ENCODE measurements around the gene CSTF3.
A peak's percentile ranks its signal among the peaks of the same experiment; 100 is the strongest.

Gene CSTF3

DNA sequence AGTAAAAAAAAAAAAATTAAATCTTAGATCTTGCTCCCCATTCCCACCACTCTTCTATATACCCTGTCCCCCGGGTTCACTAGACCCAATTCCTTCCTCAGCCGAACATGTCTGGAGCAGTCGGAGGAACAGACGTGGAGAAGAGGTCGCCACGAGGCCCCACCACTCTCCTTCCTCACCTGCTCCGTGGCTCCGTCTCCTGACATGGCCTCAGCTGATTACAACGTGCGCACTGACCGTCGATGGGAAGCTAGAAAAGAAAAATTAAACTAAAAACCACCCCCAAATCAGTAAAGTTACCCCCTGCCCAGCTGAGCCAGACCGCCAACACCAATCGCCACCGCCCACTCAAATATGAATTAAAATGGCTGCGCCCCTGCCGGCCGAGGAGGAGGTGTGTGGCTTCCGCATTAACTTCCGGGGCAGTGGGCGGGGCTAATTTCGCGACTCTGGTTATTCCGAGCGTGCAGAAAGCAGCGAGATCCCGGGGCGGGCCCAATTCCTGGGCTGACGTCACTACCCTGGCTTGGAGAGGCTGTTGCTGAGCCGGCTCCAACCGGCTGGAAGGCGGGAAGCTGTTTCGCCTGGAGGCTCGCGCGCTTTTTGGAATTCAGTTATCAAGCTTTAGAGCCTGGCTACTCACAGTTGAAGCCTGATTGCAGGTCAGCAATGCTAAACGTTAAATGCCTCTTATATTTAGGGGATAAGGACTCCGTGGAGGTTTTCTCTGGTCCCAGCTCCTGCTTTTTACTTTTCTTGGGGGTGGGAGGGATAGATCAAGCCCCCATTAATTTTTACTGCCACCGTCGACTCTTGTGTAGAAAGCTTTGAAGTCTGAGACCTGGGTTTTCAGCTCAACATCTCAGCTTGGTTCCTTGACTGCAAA, at the start of gene CSTF3:
Gene CSTF3 (minus strand): TSS at position 361 of the 886 bp plus-strand sequence. CDS start 155 bp downstream, at position 206.
- peak within 1 kb of the TSS; percentile 99 for H3K4me3 ChIP-seq (ENCODE audit: low read length)
- peak; percentile 93 for DNase-seq (ENCODE audit: low read depth)
- TF ChIP-seq, protein P1, sequence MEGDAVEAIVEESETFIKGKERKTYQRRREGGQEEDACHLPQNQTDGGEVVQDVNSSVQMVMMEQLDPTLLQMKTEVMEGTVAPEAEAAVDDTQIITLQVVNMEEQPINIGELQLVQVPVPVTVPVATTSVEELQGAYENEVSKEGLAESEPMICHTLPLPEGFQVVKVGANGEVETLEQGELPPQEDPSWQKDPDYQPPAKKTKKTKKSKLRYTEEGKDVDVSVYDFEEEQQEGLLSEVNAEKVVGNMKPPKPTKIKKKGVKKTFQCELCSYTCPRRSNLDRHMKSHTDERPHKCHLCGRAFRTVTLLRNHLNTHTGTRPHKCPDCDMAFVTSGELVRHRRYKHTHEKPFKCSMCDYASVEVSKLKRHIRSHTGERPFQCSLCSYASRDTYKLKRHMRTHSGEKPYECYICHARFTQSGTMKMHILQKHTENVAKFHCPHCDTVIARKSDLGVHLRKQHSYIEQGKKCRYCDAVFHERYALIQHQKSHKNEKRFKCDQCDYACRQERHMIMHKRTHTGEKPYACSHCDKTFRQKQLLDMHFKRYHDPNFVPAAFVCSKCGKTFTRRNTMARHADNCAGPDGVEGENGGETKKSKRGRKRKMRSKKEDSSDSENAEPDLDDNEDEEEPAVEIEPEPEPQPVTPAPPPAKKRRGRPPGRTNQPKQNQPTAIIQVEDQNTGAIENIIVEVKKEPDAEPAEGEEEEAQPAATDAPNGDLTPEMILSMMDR (conservative IDR thresholded peaks at IDR 0.05; ENCODE audit: low read depth, low read length), result peak; percentile 29

DNA sequence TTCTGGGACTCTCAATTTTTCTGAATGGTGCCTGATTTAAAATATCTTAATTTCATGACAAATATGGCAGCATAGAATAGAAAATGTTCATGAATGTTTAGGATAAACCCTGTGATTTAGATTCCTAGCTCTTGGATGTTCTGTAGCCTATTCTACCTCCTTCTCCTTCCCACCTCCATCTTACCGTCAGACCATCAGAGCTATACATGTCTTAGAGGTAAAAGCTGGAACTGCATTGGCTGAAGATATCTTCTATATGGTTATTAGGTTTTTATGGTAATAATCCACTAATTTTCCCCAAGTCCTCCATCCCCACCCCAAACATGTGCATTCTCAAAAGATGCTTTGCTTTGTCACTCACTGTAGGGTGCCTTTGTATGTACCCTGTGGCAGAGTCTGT, 46.9 kb upstream of the CSTF3 start:
- H3K4me3 ChIP-seq (ENCODE audit: low read length), result no peak overlapping the region
- no peak for DNase-seq (ENCODE audit: low read depth)
- TF ChIP-seq, protein P1 (conservative IDR thresholded peaks at IDR 0.05; ENCODE audit: low read depth, low read length), result no peak

DNA sequence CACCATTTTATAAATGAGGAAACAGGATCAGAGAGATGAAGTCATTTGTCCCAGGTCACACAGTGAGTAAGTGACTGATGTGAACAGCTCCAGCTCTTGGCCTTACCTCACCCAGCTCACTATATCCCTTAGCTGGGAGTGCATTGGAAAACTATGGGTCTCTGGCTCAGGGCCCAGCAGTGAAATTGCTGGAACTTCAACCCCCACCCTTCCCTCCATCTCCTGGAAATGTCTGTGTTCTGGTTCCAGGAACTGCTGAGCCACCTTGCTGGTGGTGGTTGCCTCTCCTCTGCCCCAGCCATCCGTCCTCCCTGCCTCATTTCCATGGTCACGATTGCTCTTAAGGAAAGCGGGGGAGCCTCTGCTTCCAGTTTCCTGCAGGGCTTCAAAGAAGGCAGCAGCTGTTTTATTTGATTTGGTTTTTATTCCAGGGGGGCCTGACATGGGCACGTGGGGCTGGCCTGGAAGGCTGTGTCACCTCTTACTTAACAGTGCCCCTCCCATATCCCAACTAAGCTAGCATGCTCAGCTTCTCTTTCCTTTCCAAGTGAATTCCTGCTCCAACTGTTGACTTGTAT, 46.2 kb upstream of the CSTF3 start:
- H3K4me3 ChIP-seq (ENCODE audit: low read length), result no peak overlapping the region
- TF ChIP-seq, protein P1 (conservative IDR thresholded peaks at IDR 0.05; ENCODE audit: low read depth, low read length), result no peak
- DNase-seq (ENCODE audit: low read depth), result no peak

DNA sequence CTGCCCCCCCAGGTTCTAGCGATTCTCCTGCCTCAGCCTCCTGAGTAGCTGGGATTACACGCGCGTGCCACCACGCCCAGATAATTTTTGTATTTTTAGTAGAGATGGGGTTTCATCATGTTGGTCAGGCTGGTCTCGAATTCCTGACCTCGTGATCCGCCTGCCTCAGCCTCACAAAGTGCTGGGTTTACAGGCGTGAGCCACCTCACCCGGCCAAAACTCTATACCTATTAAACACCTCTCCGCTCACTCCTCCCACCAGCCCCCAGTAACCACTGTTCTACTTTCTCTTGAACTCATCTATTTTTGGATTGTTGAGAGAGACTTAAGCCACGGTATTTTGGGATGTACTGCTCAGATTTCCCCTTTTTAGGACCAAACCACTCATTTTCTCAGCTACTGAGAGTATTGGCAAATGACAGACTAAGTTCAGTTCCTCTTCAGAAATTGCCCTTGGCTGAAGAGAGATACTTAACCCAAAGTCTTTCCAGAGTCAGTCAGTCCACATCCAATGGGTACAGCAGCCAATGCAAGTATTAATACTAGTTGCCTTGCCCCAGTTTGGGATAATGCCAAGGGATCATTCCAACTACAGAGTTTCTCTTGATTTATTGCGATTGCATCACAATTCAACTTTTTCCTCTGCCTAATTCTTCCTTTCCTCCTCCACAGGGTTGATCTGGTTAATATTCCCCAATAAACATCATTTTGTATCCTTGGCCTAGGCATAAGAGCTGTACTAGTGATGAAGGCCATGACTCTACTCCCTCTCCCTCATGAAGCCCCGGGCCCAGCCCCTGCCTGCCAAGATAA, 36.8 kb upstream of the CSTF3 start:
- DNase-seq (ENCODE audit: low read depth), result no peak
- TF ChIP-seq, protein P1 (conservative IDR thresholded peaks at IDR 0.05; ENCODE audit: low read depth, low read length), result no peak
- no peak overlapping the region for H3K4me3 ChIP-seq (ENCODE audit: low read length)

DNA sequence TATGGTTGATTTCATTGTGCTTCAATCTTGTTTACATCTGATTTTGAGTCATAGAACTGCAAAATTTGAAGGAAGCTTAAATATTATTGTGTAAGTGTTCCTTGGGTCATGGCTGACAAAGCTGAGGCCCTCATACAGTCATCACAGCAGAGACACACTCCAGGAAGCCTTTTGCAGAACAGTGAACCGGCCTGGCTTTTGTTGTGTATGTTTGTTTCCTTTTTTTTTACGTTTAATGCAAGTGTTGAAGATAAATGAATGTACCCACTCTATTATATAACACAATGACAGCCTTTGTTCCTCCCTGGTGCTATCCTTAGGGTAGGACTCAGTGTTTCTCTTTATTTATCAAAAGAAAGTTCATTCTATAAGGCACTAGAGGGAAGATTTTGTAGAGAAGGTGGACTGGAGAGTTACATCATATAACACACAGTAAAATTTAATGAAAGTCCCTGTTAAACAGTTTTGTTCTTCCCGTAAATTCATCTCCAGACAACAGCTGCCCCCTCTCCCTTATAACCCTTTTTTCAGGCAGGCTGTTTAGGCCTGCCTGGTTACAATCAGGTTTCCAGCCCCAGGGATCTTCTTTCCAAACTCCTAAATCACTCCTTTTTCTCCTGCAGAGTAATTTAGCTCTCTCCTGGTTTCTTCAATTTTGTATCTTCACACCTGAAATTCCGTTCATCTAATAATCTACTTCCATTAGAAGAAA, 34.3 kb upstream of the CSTF3 start:
- TF ChIP-seq, protein P1 (conservative IDR thresholded peaks at IDR 0.05; ENCODE audit: low read depth, low read length), result no peak
- no peak overlapping the region for H3K4me3 ChIP-seq (ENCODE audit: low read length)
- no peak for DNase-seq (ENCODE audit: low read depth)

DNA sequence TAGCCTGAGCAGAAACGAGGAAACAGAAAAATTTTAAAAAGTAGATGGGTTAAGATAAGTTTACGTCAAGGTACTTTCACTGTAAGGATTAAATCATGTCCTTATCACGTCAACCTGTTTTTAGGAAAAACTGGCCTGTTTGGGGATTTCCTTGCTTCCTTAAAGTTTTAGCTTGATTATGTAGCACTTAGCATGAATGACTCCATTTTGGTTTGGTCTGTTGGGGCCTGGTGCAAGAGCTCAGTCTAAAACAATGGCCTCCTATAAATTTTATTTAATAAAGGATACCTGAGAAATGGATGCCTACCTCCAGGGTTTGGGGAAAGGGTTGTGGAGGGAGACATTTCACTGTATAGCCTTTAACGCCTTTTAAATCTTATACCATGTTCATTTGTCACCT, 33.2 kb upstream of the CSTF3 start:
- no peak for DNase-seq (ENCODE audit: low read depth)
- TF ChIP-seq, protein P1 (conservative IDR thresholded peaks at IDR 0.05; ENCODE audit: low read depth, low read length), result no peak
- no peak overlapping the region for H3K4me3 ChIP-seq (ENCODE audit: low read length)

Data from retinal pigment epithelial cell (primary cell).